ENCODE results near the gene STAMBP.

GRCh38 chr2:73877071-73877802, 48.5 kb downstream of the STAMBP start:
- TF ChIP-seq, protein P1, sequence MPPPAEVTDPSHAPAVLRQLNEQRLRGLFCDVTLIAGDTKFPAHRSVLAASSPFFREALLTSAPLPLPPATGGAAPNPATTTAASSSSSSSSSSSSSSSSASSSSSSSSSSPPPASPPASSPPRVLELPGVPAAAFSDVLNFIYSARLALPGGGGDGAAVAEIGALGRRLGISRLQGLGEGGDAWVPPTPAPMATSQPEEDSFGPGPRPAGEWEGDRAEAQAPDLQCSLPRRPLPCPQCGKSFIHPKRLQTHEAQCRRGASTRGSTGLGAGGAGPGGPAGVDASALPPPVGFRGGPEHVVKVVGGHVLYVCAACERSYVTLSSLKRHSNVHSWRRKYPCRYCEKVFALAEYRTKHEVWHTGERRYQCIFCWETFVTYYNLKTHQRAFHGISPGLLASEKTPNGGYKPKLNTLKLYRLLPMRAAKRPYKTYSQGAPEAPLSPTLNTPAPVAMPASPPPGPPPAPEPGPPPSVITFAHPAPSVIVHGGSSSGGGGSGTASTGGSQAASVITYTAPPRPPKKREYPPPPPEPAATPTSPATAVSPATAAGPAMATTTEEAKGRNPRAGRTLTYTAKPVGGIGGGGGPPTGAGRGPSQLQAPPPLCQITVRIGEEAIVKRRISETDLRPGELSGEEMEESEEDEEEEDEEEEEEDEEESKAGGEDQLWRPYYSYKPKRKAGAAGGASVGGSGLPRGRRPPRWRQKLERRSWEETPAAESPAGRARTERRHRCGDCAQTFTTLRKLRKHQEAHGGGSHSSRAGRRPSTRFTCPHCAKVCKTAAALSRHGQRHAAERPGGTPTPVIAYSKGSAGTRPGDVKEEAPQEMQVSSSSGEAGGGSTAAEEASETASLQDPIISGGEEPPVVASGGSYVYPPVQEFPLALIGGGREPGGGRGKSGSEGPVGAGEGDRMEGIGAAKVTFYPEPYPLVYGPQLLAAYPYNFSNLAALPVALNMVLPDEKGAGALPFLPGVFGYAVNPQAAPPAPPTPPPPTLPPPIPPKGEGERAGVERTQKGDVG (CRISPR knock-in tag; IDR thresholded peaks at IDR 0.05; ENCODE audit: borderline replicate concordance), result no peak
- TF ChIP-seq CHD2 (IDR thresholded peaks at IDR 0.05; ENCODE audit: low read depth, low read length) (no peak), KLF13 (CRISPR knock-in tag; IDR thresholded peaks at IDR 0.05) (no peak), REST (IDR thresholded peaks at IDR 0.05; ENCODE audit: borderline replicate concordance in 1 of 2, low read depth in 1 of 2, low read length in 2 of 2) (no peak), CTCF (CRISPR knock-in tag; IDR thresholded peaks at IDR 0.05) (no peak), SRSF1 (optimal IDR thresholded peaks at IDR 0.05; ENCODE audit: low read depth, low read length) (no peak), ZNF501 (CRISPR knock-in tag; IDR thresholded peaks at IDR 0.05) (no peak), DBP (CRISPR knock-in tag; IDR thresholded peaks at IDR 0.05; ENCODE audit: not compliant biosample characterization) (no peak)
